HG03066 (cell line): Measurements from ENCODE around the gene PRDX6.
"Not testable (repeated sequence)": the region's sequence is repeated elsewhere in the genome, so short reads cannot be mapped to it uniquely, and the experiment has no call there.

Experiments used
- ATAC-seq: cut with Tn5 transposase; IDR thresholded peaks from one replicate; pipeline ENCODE4 v1.9.1; 2021; ENCODE audit warnings: low read depth; ENCODE audit not compliant: unreplicated experiment

The PRDX6 gene

GRCh38 chr1:173464185-173464584 lies 12.9 kb upstream of the PRDX6 start:
- not testable (repeated sequence) for ATAC-seq

GRCh38 chr1:173467426-173467825 lies 9.7 kb upstream of the PRDX6 start:
- no peak for ATAC-seq

GRCh38 chr1:173469656-173470055 lies 7.5 kb upstream of the PRDX6 start:
- no peak for ATAC-seq

- ATAC-seq: no peak
Measured at GRCh38 chr1:173470608-173471007, 6.5 kb upstream of the PRDX6 start.

GRCh38 chr1:173473599-173474011 lies 3.5 kb upstream of the PRDX6 start:
- no peak for ATAC-seq

GRCh38 chr1:173474097-173474779 lies 2.9 kb upstream of the PRDX6 start:
- no peak for ATAC-seq

- not testable (repeated sequence) for ATAC-seq
Measured at GRCh38 chr1:173474780-173475421, 2.2 kb upstream of the PRDX6 start.

- ATAC-seq: no peak
Measured at GRCh38 chr1:173475564-173476196, 1.5 kb upstream of the PRDX6 start.

- no peak for ATAC-seq
Measured at GRCh38 chr1:173476197-173476664, 904 bp upstream of the PRDX6 start.

- peak; percentile 93 for ATAC-seq
Measured at GRCh38 chr1:173476665-173477285, 360 bp upstream of the PRDX6 start.

- no peak for ATAC-seq
Measured at GRCh38 chr1:173478094-173478674, 1.0 kb downstream of the PRDX6 start.

GRCh38 chr1:173479649-173480048 lies 2.5 kb downstream of the PRDX6 start:
- ATAC-seq: no peak

- ATAC-seq: no peak
Measured at GRCh38 chr1:173481195-173481772, 4.1 kb downstream of the PRDX6 start.

GRCh38 chr1:173482683-173483082 lies 5.5 kb downstream of the PRDX6 start:
- no peak for ATAC-seq

- ATAC-seq: no peak
Measured at GRCh38 chr1:173484276-173484675, 7.1 kb downstream of the PRDX6 start.

GRCh38 chr1:173485401-173485800 lies 8.3 kb downstream of the PRDX6 start:
- no peak for ATAC-seq

- no peak for ATAC-seq
Measured at GRCh38 chr1:173488001-173488400, 10.9 kb downstream of the PRDX6 start.

GRCh38 chr1:173489149-173489600 lies 12.0 kb downstream of the PRDX6 start:
- ATAC-seq: no peak

GRCh38 chr1:173489929-173490328 lies 12.8 kb downstream of the PRDX6 start:
- no peak for ATAC-seq

GRCh38 chr1:173491508-173491907 lies 14.4 kb downstream of the PRDX6 start:
- ATAC-seq: no peak
